Fibroblast of skin of right quadriceps (primary cell): ENCODE measurements around the gene FXR2.

Source experiments
- DNase-seq: peaks from one replicate; pipeline ENCODE4 v3.0.0-alpha.2; 2013

Gene FXR2

GRCh38 chr17:7544911-7545310 is 69.8 kb downstream of the FXR2 start:
- DNase-seq = no peak
